PFSK-1 (cell line): ENCODE results near the gene EHBP1L1.

Experiments
- FOXP2 ChIP-seq: optimal IDR thresholded peaks from 2 replicates; pipeline ENCODE3; 2011; ENCODE audit warnings: borderline replicate concordance, control low read depth, inconsistent platforms; ENCODE audit not compliant: insufficient read depth; ENCODE audit errors: extremely low read length, extremely low read depth
- POLR2AphosphoS5 ChIP-seq: IDR thresholded peaks from 2 replicates; pipeline ENCODE4 v1.6.1; 2012; ENCODE audit warnings: low read depth, mild to moderate bottlenecking, control low read depth, low read length, moderate library complexity
- SIN3A ChIP-seq: IDR thresholded peaks from 2 replicates; pipeline ENCODE4 v1.6.1; 2012; ENCODE audit warnings: mild to moderate bottlenecking, low read length, moderate library complexity, borderline replicate concordance; ENCODE audit not compliant: insufficient read depth
- TAF1 ChIP-seq: IDR thresholded peaks from 2 replicates; pipeline ENCODE4 v1.6.1; 2012; ENCODE audit warnings: low read length, control low read depth, borderline replicate concordance; ENCODE audit not compliant: insufficient read depth
- TF ChIP-seq, protein P1 (sequence below), 2 experiments: IDR thresholded peaks; 2 replicates each; pipeline versions ENCODE4 v1.6.1 to v1.8.0; 2011 to 2012; ENCODE audit warnings: low read depth in 2 of 2, low read length in 2 of 2, control low read depth in 1 of 2, inconsistent platforms in 1 of 2, mild to moderate bottlenecking in 1 of 2, moderate library complexity in 1 of 2; ENCODE audit not compliant: insufficient read depth in 1 of 2

EHBP1L1 gene

DNA sequence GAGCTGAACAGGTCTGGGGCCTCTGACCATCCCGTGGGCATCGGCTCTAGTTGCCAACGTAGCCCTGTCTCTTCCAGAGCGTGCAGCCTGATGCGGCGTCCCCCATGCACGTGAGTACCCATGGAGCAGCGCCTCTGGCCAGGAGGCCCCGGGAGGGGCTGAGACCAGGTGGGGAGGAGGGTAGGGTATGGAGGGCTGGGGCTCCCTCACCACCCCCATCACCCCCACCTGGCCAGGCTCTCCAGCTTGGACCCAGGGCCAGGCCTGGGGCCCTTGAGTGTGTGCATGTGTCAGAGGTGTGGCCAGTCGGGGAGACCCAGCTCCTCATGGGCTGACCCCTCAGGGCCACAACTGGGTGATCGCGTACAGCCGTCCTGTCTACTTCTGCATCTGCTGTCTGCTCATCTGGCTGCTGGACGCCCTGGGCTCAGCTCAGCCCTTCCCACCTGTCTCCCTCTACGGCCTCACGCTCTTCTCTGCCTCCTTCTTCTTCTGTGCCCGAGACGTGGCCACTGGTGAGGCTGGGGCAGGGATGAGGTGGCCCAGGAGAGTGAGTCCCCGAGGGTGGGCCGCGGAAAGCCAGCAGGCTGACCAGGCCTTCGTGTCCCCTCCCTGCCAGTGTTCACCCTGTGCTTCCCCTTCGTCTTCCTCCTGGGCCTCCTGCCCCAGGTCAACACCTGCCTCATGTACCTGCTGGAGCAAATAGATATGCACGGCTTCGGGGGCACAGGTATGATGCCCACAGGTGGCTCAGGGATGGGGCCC, 48.2 kb downstream of the EHBP1L1 start:
- TF ChIP-seq POLR2AphosphoS5 (no peak), SIN3A (no peak), TAF1 (no peak), FOXP2 (no peak)
- TF ChIP-seq, protein P1, sequence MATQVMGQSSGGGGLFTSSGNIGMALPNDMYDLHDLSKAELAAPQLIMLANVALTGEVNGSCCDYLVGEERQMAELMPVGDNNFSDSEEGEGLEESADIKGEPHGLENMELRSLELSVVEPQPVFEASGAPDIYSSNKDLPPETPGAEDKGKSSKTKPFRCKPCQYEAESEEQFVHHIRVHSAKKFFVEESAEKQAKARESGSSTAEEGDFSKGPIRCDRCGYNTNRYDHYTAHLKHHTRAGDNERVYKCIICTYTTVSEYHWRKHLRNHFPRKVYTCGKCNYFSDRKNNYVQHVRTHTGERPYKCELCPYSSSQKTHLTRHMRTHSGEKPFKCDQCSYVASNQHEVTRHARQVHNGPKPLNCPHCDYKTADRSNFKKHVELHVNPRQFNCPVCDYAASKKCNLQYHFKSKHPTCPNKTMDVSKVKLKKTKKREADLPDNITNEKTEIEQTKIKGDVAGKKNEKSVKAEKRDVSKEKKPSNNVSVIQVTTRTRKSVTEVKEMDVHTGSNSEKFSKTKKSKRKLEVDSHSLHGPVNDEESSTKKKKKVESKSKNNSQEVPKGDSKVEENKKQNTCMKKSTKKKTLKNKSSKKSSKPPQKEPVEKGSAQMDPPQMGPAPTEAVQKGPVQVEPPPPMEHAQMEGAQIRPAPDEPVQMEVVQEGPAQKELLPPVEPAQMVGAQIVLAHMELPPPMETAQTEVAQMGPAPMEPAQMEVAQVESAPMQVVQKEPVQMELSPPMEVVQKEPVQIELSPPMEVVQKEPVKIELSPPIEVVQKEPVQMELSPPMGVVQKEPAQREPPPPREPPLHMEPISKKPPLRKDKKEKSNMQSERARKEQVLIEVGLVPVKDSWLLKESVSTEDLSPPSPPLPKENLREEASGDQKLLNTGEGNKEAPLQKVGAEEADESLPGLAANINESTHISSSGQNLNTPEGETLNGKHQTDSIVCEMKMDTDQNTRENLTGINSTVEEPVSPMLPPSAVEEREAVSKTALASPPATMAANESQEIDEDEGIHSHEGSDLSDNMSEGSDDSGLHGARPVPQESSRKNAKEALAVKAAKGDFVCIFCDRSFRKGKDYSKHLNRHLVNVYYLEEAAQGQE (IDR thresholded peaks at IDR 0.05; ENCODE audit: insufficient read depth in 1 of 2, low read depth in 2 of 2, low read length in 2 of 2) = no peak

DNA sequence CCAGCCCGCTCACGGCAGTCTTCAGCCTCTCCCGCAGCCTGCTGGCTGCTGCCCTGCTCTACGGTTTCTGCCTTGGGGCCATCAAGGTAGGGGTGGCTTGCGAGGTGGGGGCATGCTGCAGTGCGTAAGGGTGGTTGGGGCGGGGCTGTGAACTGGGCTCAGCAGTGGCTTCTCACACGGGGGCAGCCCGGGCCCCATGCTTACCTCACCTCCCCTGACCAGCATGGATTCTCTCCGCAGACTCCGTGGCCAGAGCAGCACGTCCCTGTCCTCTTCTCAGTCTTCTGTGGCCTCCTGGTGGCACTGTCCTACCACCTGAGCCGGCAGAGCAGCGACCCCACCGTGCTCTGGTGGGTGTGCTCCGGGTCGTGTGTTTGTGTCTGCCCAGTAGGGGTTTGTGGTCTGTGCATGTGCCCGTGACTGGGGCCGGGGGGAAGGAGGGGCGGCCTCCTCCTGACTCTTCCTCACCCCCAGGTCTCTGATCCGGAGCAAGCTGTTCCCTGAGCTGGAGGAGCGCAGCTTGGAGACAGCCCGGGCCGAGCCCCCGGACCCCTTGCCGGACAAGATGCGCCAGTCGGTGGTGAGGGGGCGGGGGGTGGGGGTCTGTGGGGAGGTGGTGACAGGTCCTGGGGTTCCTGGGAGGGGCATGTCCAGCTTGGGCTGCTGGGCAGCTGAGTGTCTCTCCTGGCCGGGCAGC, 49.2 kb downstream of the EHBP1L1 start:
- TF ChIP-seq SIN3A (no peak), FOXP2 (no peak), TAF1 (no peak), POLR2AphosphoS5 (no peak)
- TF ChIP-seq, protein P1 (IDR thresholded peaks at IDR 0.05; ENCODE audit: insufficient read depth in 1 of 2, low read depth in 2 of 2, low read length in 2 of 2) = no peak

DNA sequence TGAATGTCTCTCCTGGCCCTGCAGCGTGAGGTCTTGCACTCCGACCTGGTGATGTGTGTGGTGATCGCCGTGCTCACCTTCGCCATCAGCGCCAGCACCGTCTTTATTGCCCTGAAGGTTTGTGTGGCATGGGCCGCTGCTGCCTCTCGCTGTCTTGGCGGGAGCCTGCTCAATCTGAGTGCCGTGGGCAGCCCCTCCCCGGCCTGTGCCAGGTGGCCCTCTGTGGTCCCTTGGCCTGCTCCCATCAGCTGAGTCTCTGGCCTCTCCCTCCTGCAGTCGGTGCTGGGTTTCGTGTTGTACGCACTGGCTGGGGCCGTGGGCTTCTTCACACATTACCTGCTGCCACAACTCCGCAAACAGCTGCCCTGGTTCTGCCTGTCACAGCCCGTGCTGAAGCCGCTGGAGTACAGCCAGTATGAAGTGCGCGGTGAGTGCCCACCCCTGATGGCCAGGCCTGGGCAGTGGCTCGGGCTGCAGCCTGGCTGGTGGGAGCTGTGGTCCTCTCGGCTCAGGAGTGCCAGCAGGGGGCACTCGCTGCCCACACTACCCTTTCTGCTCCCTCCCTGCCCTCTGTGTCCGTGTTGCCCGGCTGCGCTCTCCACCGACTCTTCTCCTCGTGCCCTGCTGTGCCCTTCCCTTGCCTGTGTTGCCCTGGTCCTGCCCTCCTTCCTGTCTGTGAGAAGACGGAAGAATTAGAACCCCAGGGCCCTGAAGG, 49.9 kb downstream of the EHBP1L1 start:
- no peak for TF ChIP-seq SIN3A
- TF ChIP-seq FOXP2 = peak; percentile 22

DNA sequence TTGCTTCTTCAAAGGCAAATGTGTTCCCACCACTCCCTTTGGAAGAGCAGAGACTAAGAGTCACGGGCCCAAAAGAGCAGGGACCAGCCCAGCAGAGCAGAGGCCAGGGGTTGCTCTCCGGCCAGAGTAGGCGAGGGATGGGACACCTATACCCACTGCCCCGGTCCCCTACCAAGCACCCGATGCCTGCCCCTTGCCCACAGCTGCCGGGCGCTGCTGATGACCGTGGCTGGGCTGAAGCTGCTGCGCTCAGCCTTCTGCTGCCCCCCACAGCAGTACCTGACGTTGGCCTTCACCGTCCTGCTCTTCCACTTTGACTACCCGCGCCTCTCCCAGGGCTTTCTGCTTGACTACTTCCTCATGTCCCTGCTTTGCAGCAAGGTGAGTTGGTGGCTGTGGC, 51.3 kb downstream of the EHBP1L1 start:
- TF ChIP-seq SIN3A = no peak
- no peak for TF ChIP-seq FOXP2
- TF ChIP-seq POLR2AphosphoS5 = no peak
- no peak for TF ChIP-seq TAF1

DNA sequence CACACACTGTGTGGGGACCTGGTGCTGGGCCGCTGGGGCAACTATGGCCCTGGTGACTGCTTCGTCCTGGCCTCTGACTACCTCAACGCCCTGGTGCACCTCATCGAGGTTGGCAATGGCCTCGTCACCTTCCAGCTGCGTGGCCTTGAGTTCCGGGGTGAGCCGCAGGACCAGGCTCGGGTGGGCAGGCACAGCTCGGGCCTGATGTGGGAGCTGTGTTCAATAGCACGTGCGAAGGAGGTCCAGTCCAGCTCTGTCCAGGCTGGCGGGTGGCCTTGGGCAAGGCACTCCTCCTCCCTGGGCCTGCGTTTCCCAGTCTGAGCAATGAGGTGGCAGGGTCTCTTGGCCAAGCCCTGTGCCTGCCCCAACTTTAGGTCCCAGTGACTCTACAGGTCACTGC, 53.7 kb downstream of the EHBP1L1 start:
- TF ChIP-seq POLR2AphosphoS5 = no peak
- no peak for TF ChIP-seq TAF1
- TF ChIP-seq, protein P1 (IDR thresholded peaks at IDR 0.05; ENCODE audit: insufficient read depth in 1 of 2, low read depth in 2 of 2, low read length in 2 of 2) = no peak
- no peak for TF ChIP-seq FOXP2
- no peak for TF ChIP-seq SIN3A

DNA sequence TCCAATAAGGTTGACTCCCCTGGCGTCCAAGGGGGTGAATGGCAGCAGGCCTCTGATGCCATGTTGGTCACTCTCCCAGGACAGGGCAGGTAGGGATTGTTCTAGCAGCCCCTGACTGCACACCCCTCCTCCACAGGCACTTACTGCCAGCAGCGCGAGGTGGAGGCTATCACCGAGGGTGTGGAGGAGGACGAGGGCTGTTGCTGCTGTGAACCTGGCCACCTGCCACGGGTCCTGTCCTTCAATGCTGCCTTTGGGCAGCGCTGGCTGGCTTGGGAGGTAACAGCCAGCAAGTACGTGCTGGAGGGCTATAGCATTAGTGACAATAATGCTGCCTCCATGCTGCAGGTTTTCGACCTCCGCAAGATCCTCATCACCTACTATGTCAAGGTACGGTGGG, 54.4 kb downstream of the EHBP1L1 start:
- TF ChIP-seq FOXP2 (no peak), SIN3A (no peak), POLR2AphosphoS5 (no peak), TAF1 (no peak)
- TF ChIP-seq, protein P1 (IDR thresholded peaks at IDR 0.05; ENCODE audit: insufficient read depth in 1 of 2, low read depth in 2 of 2, low read length in 2 of 2) = no peak
